K562 (cell line): ENCODE data around the gene N4BP3. TPM values are rescaled to one million over a fixed set of nuclear protein-coding genes. Genes with fewer than 3 reads are reported as not detected.

Source experiments
- ATF1 ChIP-seq, 2 experiments: fragments of 450-650 bp in 1 of 2; IDR thresholded peaks; 2 replicates each; pipeline ENCODE4 v1.6.1; 2016; ENCODE audit warnings: missing compliant biosample characterization in 1 of 2, missing genetic modification characterization in 1 of 2
- ESRRB ChIP-seq: fragments of 250-450 bp; sonication (Bioruptor Pico); IDR thresholded peaks from 2 replicates; pipeline ENCODE4 v1.5.0; 2020; ENCODE audit warnings: mild to moderate bottlenecking, moderate library complexity, borderline replicate concordance
- GATAD2B ChIP-seq: fragments of 450-650 bp; IDR thresholded peaks from 2 replicates; pipeline ENCODE4 v1.6.1; 2017; ENCODE audit warnings: mild to moderate bottlenecking, borderline replicate concordance
- HMBOX1 ChIP-seq: sonication (generic); IDR thresholded peaks from 2 replicates; pipeline ENCODE4 v1.6.1; 2016
- PHF21A ChIP-seq: fragments of 450-650 bp; IDR thresholded peaks from 2 replicates; pipeline ENCODE4 v1.6.1; 2017; ENCODE audit warnings: low read depth, borderline replicate concordance
- PREB ChIP-seq: sonication (generic); formaldehyde crosslinking; IDR thresholded peaks from 2 replicates; pipeline ENCODE4 v1.8.1; 2023; ENCODE audit warnings: mild to moderate bottlenecking, missing genetic modification reagents
- PRMT5 ChIP-seq: sonication (generic); formaldehyde crosslinking; IDR thresholded peaks from 2 replicates; pipeline ENCODE4 v1.5.0; 2020; ENCODE audit warnings: missing genetic modification reagents
- RUNX1 ChIP-seq: sonication (generic); IDR thresholded peaks from 2 replicates; pipeline ENCODE4 v1.6.1; 2016; ENCODE audit warnings: antibody characterized with exemption, low read depth
- ZFX ChIP-seq: sonication (generic); formaldehyde crosslinking; IDR thresholded peaks from 2 replicates; pipeline ENCODE4 v1.8.0; 2022; ENCODE audit warnings: mild to moderate bottlenecking, missing genetic modification reagents, moderate library complexity
- ZNF354B ChIP-seq: fragments of 250-450 bp; sonication (Bioruptor Pico); IDR thresholded peaks from 2 replicates; pipeline ENCODE4 v1.4.0; 2020
- ZNF384 ChIP-seq: IDR thresholded peaks from 2 replicates; pipeline ENCODE4 v1.6.1; 2012; ENCODE audit warnings: low read depth, low read length, improper control_type of control experiment
- ZNF584 ChIP-seq: fragments of 200-800 bp; sonication (Bioruptor generic); IDR thresholded peaks from 2 replicates; pipeline ENCODE4 v1.6.1; 2016; ENCODE audit warnings: low read depth, mild to moderate bottlenecking, missing genetic modification characterization, missing compliant biosample characterization
- ZNF717 ChIP-seq: fragments of 250-450 bp; sonication (Bioruptor Pico); IDR thresholded peaks from 2 replicates; pipeline ENCODE4 v1.5.0; 2021
- ZNF766 ChIP-seq: fragments of 200-800 bp; sonication (Bioruptor generic); conservative IDR thresholded peaks from 2 replicates; pipeline ENCODE4 v1.6.1; 2016; ENCODE audit warnings: missing genetic modification characterization, missing compliant biosample characterization
- polyA plus RNA-seq, 8 experiments: library from polyadenylated mRNA; depleted of rRNA in 4 of 8; stranded (reverse) in 5 of 8; unstranded in 3 of 8; fragments of >200 nt; fragmentation: Nextera tagmentation in 2 of 8; fragmentation: Illumina TruSeq in 1 of 8; extraction: Ambion mirVana in 2 of 8; extraction: Trizol in 1 of 8; gene quantifications; 2 replicates each; pipeline versions ENCODE4 v1.2.1 to v1.2.3, GENCODE V29; 2011 to 2014; ENCODE audit warnings: inconsistent platforms in 1 of 8, missing spikeins in 1 of 8
- total RNA-seq, 7 experiments: library from RNA; depleted of rRNA in 6 of 7; stranded (reverse); fragments of >200 nt in 6 of 7; fragmentation: Illumina TruSeq in 2 of 7; extraction: Trizol in 2 of 7; gene quantifications; 2 replicates each; pipeline versions ENCODE4 v1.2.1 to v1.2.3, GENCODE V29; 2011 to 2021; ENCODE audit warnings: low replicate concordance in 1 of 7
- TF ChIP-seq, protein P1 (sequence below): fragments of 250-450 bp; sonication (Bioruptor Pico); IDR thresholded peaks from 2 replicates; pipeline ENCODE4 v1.4.0; 2020; ENCODE audit warnings: mild to moderate bottlenecking, moderate library complexity
- TF ChIP-seq, protein P2 (sequence below): sonication (generic); formaldehyde crosslinking; IDR thresholded peaks from 2 replicates; pipeline ENCODE4 v1.8.0; 2022; ENCODE audit warnings: mild to moderate bottlenecking, missing genetic modification reagents

Gene N4BP3
- total and polyA plus RNA-seq, 9 of the 15 experiments (the other 6 are each of a cell fraction or from before 2014, with no cell fraction given), result 0.06 to 7.0 (median 2.4) TPM

DNA sequence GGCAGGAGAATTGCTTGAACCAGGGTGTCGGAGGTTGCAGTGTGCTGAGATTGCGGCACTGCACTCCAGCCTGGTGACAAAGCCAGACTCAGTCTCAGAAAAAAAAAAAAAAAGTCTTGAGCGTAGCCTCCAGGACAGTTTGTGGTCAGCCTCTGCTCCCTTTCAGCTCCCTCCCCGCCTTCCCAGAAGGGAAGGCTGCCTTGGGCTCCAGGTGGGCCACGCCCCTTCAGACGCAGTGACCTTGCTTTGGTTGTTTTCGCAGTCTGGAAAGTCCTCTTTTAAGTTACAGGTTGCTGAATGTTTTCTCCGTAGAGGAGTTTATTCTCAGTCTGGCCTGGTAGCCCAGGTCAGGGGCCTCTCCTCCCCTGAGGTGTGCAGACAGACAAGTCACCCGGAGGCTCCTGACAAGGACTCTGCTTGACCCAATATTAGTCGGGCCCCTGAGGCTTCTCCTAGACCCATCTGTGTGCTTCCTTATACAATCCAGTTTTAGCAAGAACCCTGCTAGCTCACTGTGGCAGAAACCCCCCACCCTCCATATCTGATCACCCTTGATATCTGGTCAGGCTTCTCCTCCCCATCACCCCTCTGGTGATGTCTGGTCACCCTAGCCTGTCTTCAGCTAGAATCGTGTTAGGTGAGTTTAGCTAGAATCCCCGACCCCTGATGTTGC is 31.6 kb upstream of the N4BP3 start (continued):
- no peak for TF ChIP-seq PREB (CRISPR knock-in tag)
- TF ChIP-seq ZNF354B (CRISPR knock-in tag), result no peak
- TF ChIP-seq ZNF717, result no peak
- no peak for TF ChIP-seq ESRRB (CRISPR knock-in tag)
- no peak for TF ChIP-seq RUNX1
- no peak for TF ChIP-seq ATF1 (CRISPR knock-in tag; IDR thresholded peaks at IDR 0.05)
- no peak for TF ChIP-seq ATF1 (tag; IDR thresholded peaks at IDR 0.05)
- TF ChIP-seq, protein P1, sequence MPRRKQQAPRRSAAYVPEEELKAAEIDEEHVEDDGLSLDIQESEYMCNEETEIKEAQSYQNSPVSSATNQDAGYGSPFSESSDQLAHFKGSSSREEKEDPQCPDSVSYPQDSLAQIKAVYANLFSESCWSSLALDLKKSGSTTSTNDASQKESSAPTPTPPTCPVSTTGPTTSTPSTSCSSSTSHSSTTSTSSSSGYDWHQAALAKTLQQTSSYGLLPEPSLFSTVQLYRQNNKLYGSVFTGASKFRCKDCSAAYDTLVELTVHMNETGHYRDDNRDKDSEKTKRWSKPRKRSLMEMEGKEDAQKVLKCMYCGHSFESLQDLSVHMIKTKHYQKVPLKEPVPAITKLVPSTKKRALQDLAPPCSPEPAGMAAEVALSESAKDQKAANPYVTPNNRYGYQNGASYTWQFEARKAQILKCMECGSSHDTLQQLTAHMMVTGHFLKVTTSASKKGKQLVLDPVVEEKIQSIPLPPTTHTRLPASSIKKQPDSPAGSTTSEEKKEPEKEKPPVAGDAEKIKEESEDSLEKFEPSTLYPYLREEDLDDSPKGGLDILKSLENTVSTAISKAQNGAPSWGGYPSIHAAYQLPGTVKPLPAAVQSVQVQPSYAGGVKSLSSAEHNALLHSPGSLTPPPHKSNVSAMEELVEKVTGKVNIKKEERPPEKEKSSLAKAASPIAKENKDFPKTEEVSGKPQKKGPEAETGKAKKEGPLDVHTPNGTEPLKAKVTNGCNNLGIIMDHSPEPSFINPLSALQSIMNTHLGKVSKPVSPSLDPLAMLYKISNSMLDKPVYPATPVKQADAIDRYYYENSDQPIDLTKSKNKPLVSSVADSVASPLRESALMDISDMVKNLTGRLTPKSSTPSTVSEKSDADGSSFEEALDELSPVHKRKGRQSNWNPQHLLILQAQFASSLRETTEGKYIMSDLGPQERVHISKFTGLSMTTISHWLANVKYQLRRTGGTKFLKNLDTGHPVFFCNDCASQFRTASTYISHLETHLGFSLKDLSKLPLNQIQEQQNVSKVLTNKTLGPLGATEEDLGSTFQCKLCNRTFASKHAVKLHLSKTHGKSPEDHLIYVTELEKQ, result no peak
- no peak for TF ChIP-seq PRMT5 (CRISPR knock-in tag)
- no peak for TF ChIP-seq ZFX (CRISPR knock-in tag)
- TF ChIP-seq GATAD2B, result no peak
- TF ChIP-seq ZNF384, result peak; percentile 84
- TF ChIP-seq HMBOX1, result peak; percentile 12; the same call in 1 of the 2 replicates
- peak; percentile 37; the same call in 1 of the 2 replicates for TF ChIP-seq ZNF766
- no peak for TF ChIP-seq ZNF584
- no peak for TF ChIP-seq PHF21A
- TF ChIP-seq, protein P2, sequence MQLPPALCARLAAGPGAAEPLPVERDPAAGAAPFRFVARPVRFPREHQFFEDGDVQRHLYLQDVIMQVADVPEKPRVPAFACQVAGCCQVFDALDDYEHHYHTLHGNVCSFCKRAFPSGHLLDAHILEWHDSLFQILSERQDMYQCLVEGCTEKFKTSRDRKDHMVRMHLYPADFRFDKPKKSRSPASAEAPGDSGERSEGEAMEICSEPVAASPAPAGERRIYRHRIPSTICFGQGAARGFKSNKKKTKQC, result no peak
